HepG2 (cell line): ENCODE data around the gene STIP1. TPM values are rescaled to one million over a fixed set of nuclear protein-coding genes. Genes with fewer than 3 reads are reported as not detected.

Experiments used
- EZH2 ChIP-seq: conservative IDR thresholded peaks from 2 replicates; pipeline ENCODE4 v1.6.1; 2012; ENCODE audit warnings: mild to moderate bottlenecking, low read depth, low read length, moderate library complexity
- ISX ChIP-seq: sonication (generic); formaldehyde crosslinking; conservative IDR thresholded peaks from 2 replicates; pipeline ENCODE4 v1.5.0; 2020; ENCODE audit warnings: missing genetic modification reagents
- KDM2A ChIP-seq: sonication (generic); formaldehyde crosslinking; IDR thresholded peaks from 2 replicates; pipeline ENCODE4 v1.4.0; 2020; ENCODE audit warnings: low read depth, missing genetic modification reagents, borderline replicate concordance
- LBX2 ChIP-seq: sonication (generic); formaldehyde crosslinking; IDR thresholded peaks from 2 replicates; pipeline ENCODE4 v1.5.0; 2020; ENCODE audit warnings: missing genetic modification reagents, mild to moderate bottlenecking, borderline replicate concordance
- PHB2 ChIP-seq: fragments of 450-650 bp; IDR thresholded peaks from 2 replicates; pipeline ENCODE4 v1.6.1; 2018; ENCODE audit not compliant: partially characterized antibody
- SMAD3 ChIP-seq: sonication (generic); formaldehyde crosslinking; IDR thresholded peaks from 2 replicates; pipeline ENCODE4 v1.4.0; 2020; ENCODE audit warnings: missing genetic modification reagents
- SP4 ChIP-seq: sonication (generic); formaldehyde crosslinking; IDR thresholded peaks from 2 replicates; pipeline ENCODE4 v1.8.1; 2023; ENCODE audit warnings: mild to moderate bottlenecking, missing genetic modification reagents
- SRSF1 ChIP-seq: fragments of 200-400 bp; formaldehyde crosslinking; optimal IDR thresholded peaks from 2 replicates; pipeline ENCODE3; 2017; ENCODE audit warnings: mild to moderate bottlenecking, low read depth, low read length, moderate library complexity
- STAG1 ChIP-seq: sonication (generic); formaldehyde crosslinking; IDR thresholded peaks from 2 replicates; pipeline ENCODE4 v1.4.0; 2020; ENCODE audit warnings: missing genetic modification reagents
- THAP11 ChIP-seq: IDR thresholded peaks from 2 replicates; pipeline ENCODE4 v1.6.1; 2016; ENCODE audit warnings: missing biosample characterization, missing genetic modification reagents
- TSC22D2 ChIP-seq: sonication (generic); formaldehyde crosslinking; IDR thresholded peaks from 2 replicates; pipeline ENCODE4 v1.5.1; 2020; ENCODE audit warnings: missing genetic modification reagents, mild to moderate bottlenecking, borderline replicate concordance
- ZBTB25 ChIP-seq: IDR thresholded peaks from 2 replicates; pipeline ENCODE4 v1.6.1; 2018; ENCODE audit warnings: missing genetic modification reagents
- ZEB1 ChIP-seq: IDR thresholded peaks from 2 replicates; pipeline ENCODE4 v1.6.1; 2012; ENCODE audit warnings: mild to moderate bottlenecking, low read depth, inconsistent platforms; ENCODE audit not compliant: insufficient replicate concordance
- ZFP1 ChIP-seq: IDR thresholded peaks from 2 replicates; pipeline ENCODE4 v1.6.1; 2016
- ZFY ChIP-seq: sonication (generic); formaldehyde crosslinking; IDR thresholded peaks from 2 replicates; pipeline ENCODE4 v1.4.0; 2020; ENCODE audit warnings: missing genetic modification reagents
- ZNF234 ChIP-seq: sonication (generic); formaldehyde crosslinking; conservative IDR thresholded peaks from 2 replicates; pipeline ENCODE4 v1.5.1; 2020; ENCODE audit warnings: mild to moderate bottlenecking, missing genetic modification reagents
- ZNF317 ChIP-seq: sonication (generic); formaldehyde crosslinking; IDR thresholded peaks from 2 replicates; pipeline ENCODE4 v1.5.0; 2020; ENCODE audit warnings: mild to moderate bottlenecking, missing genetic modification reagents
- ZNF615 ChIP-seq: sonication (generic); formaldehyde crosslinking; IDR thresholded peaks from 2 replicates; pipeline ENCODE4 v1.5.0; 2020; ENCODE audit warnings: mild to moderate bottlenecking, missing genetic modification reagents, borderline replicate concordance
- ZNF639 ChIP-seq: conservative IDR thresholded peaks from 2 replicates; pipeline ENCODE4 v1.6.1; 2018; ENCODE audit warnings: missing genetic modification reagents
- ZNF691 ChIP-seq: sonication (generic); formaldehyde crosslinking; IDR thresholded peaks from 2 replicates; pipeline ENCODE4 v1.4.0; 2020; ENCODE audit warnings: missing genetic modification reagents, low read depth, mild to moderate bottlenecking, borderline replicate concordance
- ZNF776 ChIP-seq: sonication (generic); formaldehyde crosslinking; IDR thresholded peaks from 2 replicates; pipeline ENCODE4 v1.4.0; 2020; ENCODE audit warnings: mild to moderate bottlenecking, missing genetic modification reagents
- polyA plus RNA-seq, 8 experiments: library from polyadenylated mRNA; depleted of rRNA in 3 of 8; stranded (reverse) in 7 of 8; unstranded in 1 of 8; fragments of >200 nt; fragmentation: Illumina TruSeq in 4 of 8; extraction: Trizol in 4 of 8; gene quantifications; 2 replicates each; pipeline versions ENCODE4 v1.2.1 to v1.2.3, GENCODE V29; 2011 to 2016; ENCODE audit warnings: low read depth in 4 of 8, missing spikeins in 1 of 8, mixed read lengths in 1 of 8; ENCODE audit not compliant: insufficient read depth in 1 of 8
- total RNA-seq, 5 experiments: library from RNA; depleted of rRNA; stranded (reverse); fragments of >200 nt; fragmentation: Illumina TruSeq; extraction: Trizol; gene quantifications; 2 replicates each; pipeline ENCODE4 v1.2.3, GENCODE V29; 2016; ENCODE audit warnings: low read depth in 1 of 5
- TF ChIP-seq, protein P1 (sequence below): IDR thresholded peaks from 2 replicates; pipeline ENCODE4 v1.6.1; 2016; ENCODE audit warnings: missing genetic modification reagents, missing compliant biosample characterization
- TF ChIP-seq, protein P2 (sequence below): sonication (generic); formaldehyde crosslinking; IDR thresholded peaks from 2 replicates; pipeline ENCODE4 v1.8.0; 2022; ENCODE audit warnings: mild to moderate bottlenecking, missing genetic modification reagents; ENCODE audit not compliant: insufficient replicate concordance

The STIP1 gene
- total and polyA plus RNA-seq, 2 of the 13 experiments (the other 11 are each of a cell fraction or from before 2014, with no cell fraction given) = 81.1 to 217 TPM

DNA sequence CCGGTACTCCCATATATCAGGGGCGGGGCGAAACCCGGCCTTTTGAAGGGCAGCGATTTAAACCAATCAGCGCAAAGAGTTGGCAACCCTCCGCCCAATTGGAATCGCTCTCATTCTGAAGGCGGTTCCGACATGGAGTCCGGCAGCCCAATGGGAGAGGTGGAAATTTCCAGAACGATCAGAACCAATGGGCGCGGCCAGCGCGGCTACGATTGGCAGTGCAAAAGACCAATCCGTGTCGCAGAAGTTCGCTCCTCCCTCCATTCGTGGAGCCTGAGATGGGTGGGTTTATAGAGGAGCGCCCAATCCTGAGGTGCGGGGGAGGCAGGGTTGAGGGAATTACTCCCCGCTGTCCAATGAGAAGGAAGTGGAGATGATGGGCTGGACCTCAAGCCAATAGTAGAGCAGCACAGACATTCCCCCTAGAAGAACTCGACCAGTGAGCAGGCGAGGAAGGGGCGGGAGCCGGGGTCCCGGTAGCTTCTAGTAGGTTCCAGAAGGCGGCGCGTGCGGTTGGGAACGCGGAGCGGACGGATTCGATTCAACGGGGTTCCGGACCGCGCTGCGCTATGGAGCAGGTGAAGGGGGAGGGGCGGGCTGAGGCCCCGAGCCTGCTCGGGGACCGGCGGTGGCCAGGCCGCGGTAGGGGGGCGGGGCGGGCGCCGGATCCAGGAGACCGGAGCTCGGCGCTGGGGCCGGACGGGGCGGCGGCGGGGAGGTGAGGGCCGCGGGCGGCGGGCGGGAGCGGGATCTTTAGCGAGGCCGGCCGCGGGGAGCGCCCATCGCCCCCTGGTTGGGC is at the start of gene STIP1 (continued):
- TF ChIP-seq ISX = no peak; the same call in 1 of the 2 replicates
- no peak for TF ChIP-seq STAG1 (CRISPR knock-in tag)
- no peak for TF ChIP-seq ZNF317 (CRISPR knock-in tag)
- TF ChIP-seq ZNF691 (CRISPR knock-in tag) = no peak
- TF ChIP-seq PHB2 = no peak
- TF ChIP-seq SP4 (CRISPR knock-in tag) = peak; percentile 70; the same call in 1 of the 2 replicates
- TF ChIP-seq LBX2 (CRISPR knock-in tag) = no peak
- TF ChIP-seq ZEB1 = no peak
- TF ChIP-seq ZNF639 = peak; percentile 83
- TF ChIP-seq ZNF776 (CRISPR knock-in tag) = peak; percentile 24; the same call in 1 of the 2 replicates
- TF ChIP-seq KDM2A (CRISPR knock-in tag) = peak; percentile 49; the same call in 1 of the 2 replicates
- TF ChIP-seq, protein P1, sequence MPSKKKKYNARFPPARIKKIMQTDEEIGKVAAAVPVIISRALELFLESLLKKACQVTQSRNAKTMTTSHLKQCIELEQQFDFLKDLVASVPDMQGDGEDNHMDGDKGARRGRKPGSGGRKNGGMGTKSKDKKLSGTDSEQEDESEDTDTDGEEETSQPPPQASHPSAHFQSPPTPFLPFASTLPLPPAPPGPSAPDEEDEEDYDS = peak; percentile 95
- peak; percentile 65 for TF ChIP-seq THAP11
- peak; percentile 89; the same call in 1 of the 2 replicates for TF ChIP-seq TSC22D2 (CRISPR knock-in tag)
- TF ChIP-seq SMAD3 (CRISPR knock-in tag) = peak; percentile 82; the same call in 1 of the 2 replicates
- TF ChIP-seq EZH2 = no peak
- TF ChIP-seq, protein P2, sequence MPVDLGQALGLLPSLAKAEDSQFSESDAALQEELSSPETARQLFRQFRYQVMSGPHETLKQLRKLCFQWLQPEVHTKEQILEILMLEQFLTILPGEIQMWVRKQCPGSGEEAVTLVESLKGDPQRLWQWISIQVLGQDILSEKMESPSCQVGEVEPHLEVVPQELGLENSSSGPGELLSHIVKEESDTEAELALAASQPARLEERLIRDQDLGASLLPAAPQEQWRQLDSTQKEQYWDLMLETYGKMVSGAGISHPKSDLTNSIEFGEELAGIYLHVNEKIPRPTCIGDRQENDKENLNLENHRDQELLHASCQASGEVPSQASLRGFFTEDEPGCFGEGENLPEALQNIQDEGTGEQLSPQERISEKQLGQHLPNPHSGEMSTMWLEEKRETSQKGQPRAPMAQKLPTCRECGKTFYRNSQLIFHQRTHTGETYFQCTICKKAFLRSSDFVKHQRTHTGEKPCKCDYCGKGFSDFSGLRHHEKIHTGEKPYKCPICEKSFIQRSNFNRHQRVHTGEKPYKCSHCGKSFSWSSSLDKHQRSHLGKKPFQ (CRISPR knock-in tag) = peak; percentile 0
- no peak for TF ChIP-seq ZFP1
- no peak for TF ChIP-seq ZNF234
- TF ChIP-seq SRSF1 = no peak
- TF ChIP-seq ZFY (CRISPR knock-in tag) = no peak
- no peak; the same call in 1 of the 2 replicates for TF ChIP-seq ZNF615 (CRISPR knock-in tag)
- TF ChIP-seq ZBTB25 = peak; percentile 79; the same call in 1 of the 2 replicates
